ENCODE data around the gene CACNG7.
A peak's percentile ranks its signal among the peaks of the same experiment; 100 is the strongest.

Gene CACNG7

GRCh38 chr19:53903055-53903680, 5.9 kb upstream of the CACNG7 start:
- ChIA-PET POLR2A (ENCODE audit: low non-redundant PET) (no interaction called here), CTCF (interaction anchor here (0.7 to 1.0 kb wide), 2 partner anchors 31 to 157 kb away, joined by 3 to 4 read pairs; no protein-coding TSS in a partner anchor)
- TF ChIP-seq, protein P1, sequence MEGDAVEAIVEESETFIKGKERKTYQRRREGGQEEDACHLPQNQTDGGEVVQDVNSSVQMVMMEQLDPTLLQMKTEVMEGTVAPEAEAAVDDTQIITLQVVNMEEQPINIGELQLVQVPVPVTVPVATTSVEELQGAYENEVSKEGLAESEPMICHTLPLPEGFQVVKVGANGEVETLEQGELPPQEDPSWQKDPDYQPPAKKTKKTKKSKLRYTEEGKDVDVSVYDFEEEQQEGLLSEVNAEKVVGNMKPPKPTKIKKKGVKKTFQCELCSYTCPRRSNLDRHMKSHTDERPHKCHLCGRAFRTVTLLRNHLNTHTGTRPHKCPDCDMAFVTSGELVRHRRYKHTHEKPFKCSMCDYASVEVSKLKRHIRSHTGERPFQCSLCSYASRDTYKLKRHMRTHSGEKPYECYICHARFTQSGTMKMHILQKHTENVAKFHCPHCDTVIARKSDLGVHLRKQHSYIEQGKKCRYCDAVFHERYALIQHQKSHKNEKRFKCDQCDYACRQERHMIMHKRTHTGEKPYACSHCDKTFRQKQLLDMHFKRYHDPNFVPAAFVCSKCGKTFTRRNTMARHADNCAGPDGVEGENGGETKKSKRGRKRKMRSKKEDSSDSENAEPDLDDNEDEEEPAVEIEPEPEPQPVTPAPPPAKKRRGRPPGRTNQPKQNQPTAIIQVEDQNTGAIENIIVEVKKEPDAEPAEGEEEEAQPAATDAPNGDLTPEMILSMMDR (conservative IDR thresholded peaks at IDR 0.05; ENCODE audit: low read depth): no peak
- no peak overlapping the region for H3K27ac ChIP-seq
- DNase-seq (ENCODE audit: low spot score): peak; percentile 44

DNA sequence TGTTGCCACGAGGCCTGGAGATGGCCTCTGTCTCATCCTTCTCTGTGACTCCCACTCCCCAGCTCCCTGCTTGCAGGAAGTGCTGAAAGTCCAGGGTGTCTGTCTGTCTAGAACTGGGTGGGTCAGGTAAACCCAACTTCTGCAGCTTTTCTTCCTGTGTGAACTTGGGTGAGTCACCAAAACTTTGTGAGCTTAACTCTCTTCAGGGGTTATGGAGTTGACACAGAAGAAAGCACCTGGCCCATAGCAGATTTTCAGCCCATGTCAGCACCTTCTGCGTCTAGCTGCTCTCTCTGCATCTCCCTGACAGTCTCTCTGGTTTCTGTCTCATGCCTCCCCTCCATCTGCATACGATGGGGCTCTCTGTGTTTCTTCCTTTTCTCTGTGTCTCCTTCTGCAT, 4.2 kb upstream of the CACNG7 start:
- ChIA-PET POLR2A (ENCODE audit: low non-redundant PET) (no interaction called here), CTCF (interaction anchor here (0.6 kb wide), 1 partner anchor 119 kb away, joined by 3 read pairs; no protein-coding TSS in a partner anchor)
- H3K27ac ChIP-seq: no peak overlapping the region
- TF ChIP-seq, protein P1 (conservative IDR thresholded peaks at IDR 0.05; ENCODE audit: low read depth): no peak
- no peak for DNase-seq (ENCODE audit: low spot score)

GRCh38 chr19:53905787-53906186, 3.3 kb upstream of the CACNG7 start:
- no peak overlapping the region for H3K27ac ChIP-seq
- TF ChIP-seq, protein P1 (conservative IDR thresholded peaks at IDR 0.05; ENCODE audit: low read depth): no peak
- CTCF ChIA-PET: interaction anchor here (0.5 to 0.7 kb wide), 4 partner anchors 12 to 106 kb away, joined by 3 read pairs; no protein-coding TSS in a partner anchor

DNA sequence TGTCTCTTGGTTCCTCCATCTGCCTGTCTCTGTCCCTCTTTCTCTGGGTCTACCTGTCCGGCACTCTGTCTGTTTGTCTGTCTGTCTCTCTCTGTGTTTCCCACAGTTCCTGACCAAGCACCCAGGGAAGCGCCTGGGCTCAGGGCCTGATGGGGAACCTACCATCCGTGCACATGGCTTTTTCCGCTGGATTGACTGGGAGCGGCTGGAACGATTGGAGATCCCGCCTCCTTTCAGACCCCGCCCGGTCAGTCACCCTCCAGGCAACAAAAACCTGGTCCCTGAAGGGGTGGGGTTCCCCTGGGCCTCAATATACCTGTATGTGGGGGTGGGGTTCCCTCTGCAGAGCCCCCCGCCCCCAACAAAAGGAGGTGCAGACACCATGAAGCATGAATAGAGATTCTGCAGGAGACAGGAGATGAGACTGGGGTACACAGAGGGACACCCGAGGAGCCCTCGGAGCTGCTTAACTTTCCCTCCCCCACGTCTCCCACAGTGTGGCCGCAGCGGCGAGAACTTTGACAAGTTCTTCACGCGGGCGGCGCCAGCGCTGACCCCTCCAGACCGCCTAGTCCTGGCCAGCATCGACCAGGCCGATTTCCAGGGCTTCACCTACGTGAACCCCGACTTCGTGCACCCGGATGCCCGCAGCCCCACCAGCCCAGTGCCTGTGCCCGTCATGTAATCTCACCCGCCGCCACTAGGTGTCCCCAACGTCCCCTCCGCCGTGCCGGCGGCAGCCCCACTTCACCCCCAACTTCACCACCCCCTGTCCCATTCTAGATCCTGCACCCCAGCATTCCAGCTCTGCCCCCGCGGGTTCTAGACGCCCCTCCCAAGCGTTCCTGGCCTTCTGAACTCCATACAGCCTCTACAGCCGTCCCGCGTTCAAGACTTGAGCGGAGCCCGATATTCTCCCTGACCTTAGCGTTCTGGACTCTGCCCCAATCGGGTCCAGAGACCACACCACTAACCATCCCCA, 2.6 kb upstream of the CACNG7 start:
- ChIA-PET CTCF (interaction anchor here (0.5 to 1.2 kb wide), 8 partner anchors 10 to 129 kb away, joined by 3 to 5 read pairs (median 3); no protein-coding TSS in a partner anchor), POLR2A (ENCODE audit: low non-redundant PET) (no interaction called here)
- H3K27ac ChIP-seq: no peak overlapping the region
- TF ChIP-seq, protein P1 (conservative IDR thresholded peaks at IDR 0.05; ENCODE audit: low read depth): peak; percentile 85
- peak; percentile 65 for DNase-seq (ENCODE audit: low spot score)

More at GRCh38 chr19:53905787-53906186, 3.3 kb upstream of the CACNG7 start:
- no peak for DNase-seq (ENCODE audit: low spot score)
- POLR2A ChIA-PET (ENCODE audit: low non-redundant PET): no interaction called here

- H3K27ac ChIP-seq: no peak overlapping the region
- TF ChIP-seq, protein P1 (conservative IDR thresholded peaks at IDR 0.05; ENCODE audit: low read depth): no peak
- ChIA-PET CTCF (interaction anchor here (0.6 to 1.2 kb wide), 5 partner anchors 10 to 201 kb away, joined by 3 to 5 read pairs (median 3); no protein-coding TSS in a partner anchor), POLR2A (ENCODE audit: low non-redundant PET) (no interaction called here)
- no peak for DNase-seq (ENCODE audit: low spot score)
These were observed 1.9 kb upstream of the CACNG7 start for GRCh38 chr19:53907193-53907581.

GRCh38 chr19:53907690-53908089, 1.4 kb upstream of the CACNG7 start:
- DNase-seq (ENCODE audit: low spot score): no peak
- H3K27ac ChIP-seq: no peak overlapping the region
- CTCF ChIA-PET: interaction anchor here (0.6 to 1.2 kb wide), 3 partner anchors 9 to 200 kb away, joined by 3 to 5 read pairs (median 5); no protein-coding TSS in a partner anchor
- POLR2A ChIA-PET (ENCODE audit: low non-redundant PET): no interaction called here
- TF ChIP-seq, protein P1 (conservative IDR thresholded peaks at IDR 0.05; ENCODE audit: low read depth): no peak
